ENCODE data around the gene MYO18A.

Gene MYO18A

GRCh38 chr17:29103341-29103740 lies 76.9 kb downstream of the MYO18A start:
- H3K27ac ChIP-seq: no peak overlapping the region
- TF ChIP-seq ZFX (IDR thresholded peaks at IDR 0.05; ENCODE audit: borderline replicate concordance): no peak
- TF ChIP-seq CTCF (IDR thresholded peaks at IDR 0.05): no peak

GRCh38 chr17:29102741-29103181 lies 77.4 kb downstream of the MYO18A start:
- no peak for TF ChIP-seq CTCF (IDR thresholded peaks at IDR 0.05)
- no peak for TF ChIP-seq ZFX (IDR thresholded peaks at IDR 0.05; ENCODE audit: borderline replicate concordance)
- H3K27ac ChIP-seq: no peak overlapping the region

- no peak overlapping the region for H3K27ac ChIP-seq
- no peak for TF ChIP-seq ZFX (IDR thresholded peaks at IDR 0.05; ENCODE audit: borderline replicate concordance)
- TF ChIP-seq CTCF (IDR thresholded peaks at IDR 0.05): no peak
These were observed 78.2 kb downstream of the MYO18A start for GRCh38 chr17:29102046-29102445.

GRCh38 chr17:29100296-29100695 lies 79.9 kb downstream of the MYO18A start:
- H3K27ac ChIP-seq: no peak overlapping the region
- TF ChIP-seq CTCF (IDR thresholded peaks at IDR 0.05) (no peak), ZFX (IDR thresholded peaks at IDR 0.05; ENCODE audit: borderline replicate concordance) (no peak)

- TF ChIP-seq ZFX (IDR thresholded peaks at IDR 0.05; ENCODE audit: borderline replicate concordance) (no peak), CTCF (IDR thresholded peaks at IDR 0.05) (no peak)
- no peak overlapping the region for H3K27ac ChIP-seq
These were observed 80.7 kb downstream of the MYO18A start for GRCh38 chr17:29099527-29099926.

- H3K27ac ChIP-seq: no peak overlapping the region
- no peak for TF ChIP-seq CTCF (IDR thresholded peaks at IDR 0.05)
- TF ChIP-seq ZFX (IDR thresholded peaks at IDR 0.05; ENCODE audit: borderline replicate concordance): no peak
These were observed 84.1 kb downstream of the MYO18A start for GRCh38 chr17:29096094-29096493.

- TF ChIP-seq ZFX (IDR thresholded peaks at IDR 0.05; ENCODE audit: borderline replicate concordance) (no peak), CTCF (IDR thresholded peaks at IDR 0.05) (no peak)
- no peak overlapping the region for H3K27ac ChIP-seq
These were observed 84.8 kb downstream of the MYO18A start for GRCh38 chr17:29095439-29095838.

Data from 22Rv1 (cell line).